ENCODE data around the gene YWHAH. TPM values are rescaled to one million over a fixed set of nuclear protein-coding genes. Genes with fewer than 3 reads are reported as not detected.

The YWHAH gene
- polyA plus RNA-seq, 2 of the 4 experiments (the other 2 are of a cell fraction) = 91.9 to 137 TPM

- DNase-seq (ENCODE audit: low read depth in 1 of 2, low spot score in 1 of 2) (no peak), ATAC-seq (no peak)
- TF ChIP-seq CBX8 (IDR thresholded peaks at IDR 0.05) = no peak
- TF ChIP-seq POLR2A (IDR thresholded peaks at IDR 0.05; ENCODE audit: low read length) = no peak
- no peak for TF ChIP-seq CEBPB (IDR thresholded peaks at IDR 0.05)
- TF ChIP-seq EHF (CRISPR knock-in tag; IDR thresholded peaks at IDR 0.05) = no peak
- TF ChIP-seq POLR2AphosphoS2 (conservative IDR thresholded peaks at IDR 0.05; ENCODE audit: low read length) = no peak
- TF ChIP-seq MAZ (IDR thresholded peaks at IDR 0.05; ENCODE audit: borderline replicate concordance, low read depth, low read length) = no peak
- TF ChIP-seq HOXA7 (CRISPR knock-in tag; IDR thresholded peaks at IDR 0.05) = no peak
- TF ChIP-seq MYC (IDR thresholded peaks at IDR 0.05; ENCODE audit: borderline replicate concordance, low read length) = no peak
- TF ChIP-seq EHMT2 (IDR thresholded peaks at IDR 0.05; ENCODE audit: low read depth) = no peak
- TF ChIP-seq HES2 (IDR thresholded peaks at IDR 0.05) = no peak
- TF ChIP-seq CHD2 (IDR thresholded peaks at IDR 0.05; ENCODE audit: low read length, partially characterized antibody) = no peak
- TF ChIP-seq FOSB (CRISPR knock-in tag; IDR thresholded peaks at IDR 0.05) = no peak
- TF ChIP-seq GATA3 (IDR thresholded peaks at IDR 0.05; ENCODE audit: borderline replicate concordance) = no peak
- TF ChIP-seq ATOH8 (CRISPR knock-in tag; IDR thresholded peaks at IDR 0.05; ENCODE audit: low read depth) = no peak
- TF ChIP-seq HOXB5 (CRISPR knock-in tag; IDR thresholded peaks at IDR 0.05) = no peak
- TF ChIP-seq ZNF302 (CRISPR knock-in tag; IDR thresholded peaks at IDR 0.05) = no peak
- TF ChIP-seq PHF8 (IDR thresholded peaks at IDR 0.05; ENCODE audit: borderline replicate concordance, low read depth) = no peak
- TF ChIP-seq NR3C1 (IDR thresholded peaks at IDR 0.05) = no peak
- no peak for TF ChIP-seq NPAS2 (CRISPR knock-in tag; IDR thresholded peaks at IDR 0.05; ENCODE audit: borderline replicate concordance)
- TF ChIP-seq HDAC2 (IDR thresholded peaks at IDR 0.05) = no peak
These were observed 44.7 kb upstream of the YWHAH start for GRCh38 chr22:31899669-31900068.

GRCh38 chr22:31901388-31902137, 42.8 kb upstream of the YWHAH start:
- no peaks in the 10 kb centered on the region for H3K9me3 ChIP-seq
- H3K4me3 ChIP-seq = no peak overlapping the region
- no peak for TF ChIP-seq RAD21 (conservative IDR thresholded peaks at IDR 0.05 in 1 of 2, IDR thresholded peaks at IDR 0.05 in 1 of 2)
- ATAC-seq (no peak), DNase-seq (ENCODE audit: low read depth in 1 of 2, low spot score in 1 of 2) (no peak), FAIRE-seq (no peak)
- no peak overlapping the region for H3K27ac ChIP-seq
- no peaks in the 10 kb centered on the region for H3K4me1 ChIP-seq
- ChIA-PET POLR2A (no interaction called here), CTCF (interaction anchor here (0.7 to 1.1 kb wide), 2 partner anchors 11 to 77 kb away, joined by 3 read pairs; no protein-coding TSS in a partner anchor)
- 87% methylated on average over 6 of the region's 6 CpGs for WGBS (ENCODE audit: missing lambda C conversion rate)
- H3K4me2 ChIP-seq = no peak overlapping the region

More at GRCh38 chr22:31899669-31900068, 44.7 kb upstream of the YWHAH start:
- no peak overlapping the region for H3K4me3 ChIP-seq
- no peak overlapping the region for H3K27ac ChIP-seq
- H3K9me3 ChIP-seq = no peaks in the 10 kb centered on the region
- H3K4me2 ChIP-seq = no peak overlapping the region
- no peaks in the 10 kb centered on the region for H3K4me1 ChIP-seq
- WGBS (ENCODE audit: missing lambda C conversion rate) = 83% methylated on average over 4 of the region's 4 CpGs
- CTCF ChIA-PET = no interaction called here
- POLR2A ChIA-PET = no interaction called here
- FAIRE-seq = no peak

- ChIA-PET POLR2A (no interaction called here), CTCF (interaction anchor here (1.0 kb wide), 1 partner anchor 34 kb away, joined by 3 read pairs; no protein-coding TSS in a partner anchor)
- Histone ChIP-seq H3K9me3 (no peaks in the 10 kb centered on the region), H3K4me3 (no peak overlapping the region), H3K4me2 (no peak overlapping the region), H3K27ac (no peak overlapping the region), H3K4me1 (no peaks in the 10 kb centered on the region)
- no peak for FAIRE-seq
- no peak for ATAC-seq
- WGBS (ENCODE audit: missing lambda C conversion rate) = 92% methylated on average over 3 of the region's 3 CpGs
- DNase-seq (ENCODE audit: low read depth in 1 of 2, low spot score in 1 of 2) = no peak
- TF ChIP-seq BCL3 (IDR thresholded peaks at IDR 0.05) = no peak
- TF ChIP-seq ELK1 (IDR thresholded peaks at IDR 0.05; ENCODE audit: low read depth, low read length) = no peak
- no peak for TF ChIP-seq JUNB (IDR thresholded peaks at IDR 0.05)
- TF ChIP-seq MYC (IDR thresholded peaks at IDR 0.05; ENCODE audit: borderline replicate concordance, low read length) = no peak
- no peak for TF ChIP-seq ZC3H11A (IDR thresholded peaks at IDR 0.05)
- TF ChIP-seq RARB (CRISPR knock-in tag; IDR thresholded peaks at IDR 0.05) = no peak
- TF ChIP-seq ESRRA (IDR thresholded peaks at IDR 0.05; ENCODE audit: borderline replicate concordance, low read length) = no peak
- no peak for TF ChIP-seq CBX8 (IDR thresholded peaks at IDR 0.05)
- TF ChIP-seq SREBF2 (IDR thresholded peaks at IDR 0.05) = no peak
- TF ChIP-seq EHMT2 (IDR thresholded peaks at IDR 0.05; ENCODE audit: low read depth) = no peak
- no peak for TF ChIP-seq CTCF (IDR thresholded peaks at IDR 0.05)
- TF ChIP-seq FOSB (CRISPR knock-in tag; IDR thresholded peaks at IDR 0.05) = no peak
- no peak for TF ChIP-seq EP300 (IDR thresholded peaks at IDR 0.05)
- TF ChIP-seq KDM5A (IDR thresholded peaks at IDR 0.05) = no peak
- no peak for TF ChIP-seq EHF (CRISPR knock-in tag; IDR thresholded peaks at IDR 0.05)
- no peak for TF ChIP-seq CHD2 (IDR thresholded peaks at IDR 0.05; ENCODE audit: low read length, partially characterized antibody)
These were observed 39.7 kb upstream of the YWHAH start for GRCh38 chr22:31904651-31905050.

Data from A549 (cell line).